Hepatocyte (in vitro differentiated cells): Measurements from ENCODE around the gene PRDX1. TPM values are rescaled to one million over a fixed set of nuclear protein-coding genes. Genes with fewer than 3 reads are reported as not detected.

Source experiments
- DNase-seq: peaks from one replicate; pipeline ENCODE4 v3.0.0-alpha.2; 2016; ENCODE audit warnings: low spot score
- H2AFZ ChIP-seq: fragments of 200-600 bp; sonication (generic); 2 replicates; pipeline ENCODE4 v1.6.0; 2016; ENCODE audit warnings: antibody characterized with exemption, mild to moderate bottlenecking
- H3K27ac ChIP-seq: fragments of 200-600 bp; sonication (generic); 2 replicates; pipeline ENCODE4 v1.5.1; 2016; ENCODE audit warnings: mild to moderate bottlenecking
- H3K27me3 ChIP-seq: fragments of 200-600 bp; sonication (generic); 2 replicates; pipeline ENCODE4 v1.6.1; 2016
- H3K36me3 ChIP-seq: fragments of 200-600 bp; sonication (generic); replicated peaks from 2 replicates; pipeline ENCODE4 v1.5.1; 2016; ENCODE audit warnings: low read depth; ENCODE audit not compliant: insufficient read depth
- H3K4me1 ChIP-seq: fragments of 200-600 bp; sonication (generic); 2 replicates; pipeline ENCODE4 v1.5.1; 2016; ENCODE audit warnings: mild to moderate bottlenecking, moderate library complexity; ENCODE audit not compliant: insufficient read depth
- H3K4me2 ChIP-seq: fragments of 200-600 bp; sonication (generic); 2 replicates; pipeline ENCODE4 v1.6.0; 2016
- H3K4me3 ChIP-seq: fragments of 200-600 bp; sonication (generic); 2 replicates; pipeline ENCODE4 v1.5.1; 2016; ENCODE audit warnings: mild to moderate bottlenecking
- H3K79me2 ChIP-seq: fragments of 200-600 bp; sonication (generic); 2 replicates; pipeline ENCODE4 v1.6.0; 2017; ENCODE audit warnings: mild to moderate bottlenecking
- H3K9me2 ChIP-seq: fragments of 200-600 bp; sonication (generic); replicated peaks from 2 replicates; pipeline ENCODE4 v1.6.0; 2017; ENCODE audit warnings: mild to moderate bottlenecking; ENCODE audit not compliant: insufficient read depth
- H3K9me3 ChIP-seq: fragments of 200-600 bp; sonication (generic); 2 replicates; pipeline ENCODE4 v1.5.1; 2016; ENCODE audit warnings: low read depth, mild to moderate bottlenecking
- H4K20me1 ChIP-seq: fragments of 200-600 bp; sonication (generic); 2 replicates; pipeline ENCODE4 v1.6.0; 2016; ENCODE audit warnings: mild to moderate bottlenecking; ENCODE audit not compliant: insufficient read depth, poor library complexity, severe bottlenecking
- EZH2 ChIP-seq: fragments of 200-600 bp; sonication (generic); IDR thresholded peaks from 2 replicates; pipeline ENCODE4 v1.6.1; 2016; ENCODE audit warnings: antibody characterized with exemption, mild to moderate bottlenecking, borderline replicate concordance
- EZH2phosphoT487 ChIP-seq: fragments of 200-600 bp; sonication (generic); IDR thresholded peaks from one replicate; pipeline ENCODE4 v1.6.1; 2018; ENCODE audit warnings: antibody characterized with exemption, mild to moderate bottlenecking, low read depth, moderate library complexity; ENCODE audit not compliant: unreplicated experiment, severe bottlenecking
- whole genome bisulfite sequencing: methylation state at CpG from one replicate; pipeline ENCODE4 v1.1.6; 2016; ENCODE audit warnings: low lambda C conversion rate; ENCODE audit errors: missing lambda C conversion rate; 5-methylcytosine and 5-hydroxymethylcytosine counted together
- polyA plus RNA-seq: library from polyadenylated mRNA; unstranded; fragments of >200 nt; fragmentation: Nextera tagmentation; extraction: Ambion mirVana; gene quantifications from 2 replicates; pipeline ENCODE4 v1.2.1, GENCODE V29; 2016
- total RNA-seq: library from RNA; depleted of rRNA; stranded (reverse); fragments of >200 nt; gene quantifications from 2 replicates; pipeline ENCODE4 v1.2.3, GENCODE V29; 2014
- TF ChIP-seq, protein P1 (sequence below): fragments of 200-600 bp; sonication (generic); IDR thresholded peaks from 2 replicates; pipeline ENCODE4 v1.5.1; 2016; ENCODE audit warnings: antibody characterized with exemption, mild to moderate bottlenecking; ENCODE audit not compliant: poor library complexity

Gene PRDX1
- total and polyA plus RNA-seq, 2 experiments from 2014 or later, result 523 to 660 TPM

DNA sequence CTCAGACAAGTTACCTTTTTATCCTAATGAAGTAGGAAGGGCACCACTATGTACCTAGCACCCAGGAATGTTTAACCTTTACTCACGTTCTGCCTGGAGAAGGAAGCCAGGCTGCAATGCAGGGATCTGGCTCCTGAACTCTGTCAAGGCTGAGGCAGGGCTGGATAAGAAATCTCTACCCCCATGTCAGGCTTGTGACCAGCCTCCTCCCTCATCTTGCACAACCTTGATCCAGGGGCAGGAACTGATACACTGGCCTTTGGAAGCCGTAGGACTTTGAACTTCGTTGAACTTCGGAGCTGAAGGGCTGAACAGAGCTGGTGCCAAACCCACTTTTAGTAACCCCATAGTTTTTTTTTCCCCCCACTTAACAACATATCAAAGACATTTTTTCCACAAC is 20.9 kb upstream of the PRDX1 start:
- TF ChIP-seq, protein P1, sequence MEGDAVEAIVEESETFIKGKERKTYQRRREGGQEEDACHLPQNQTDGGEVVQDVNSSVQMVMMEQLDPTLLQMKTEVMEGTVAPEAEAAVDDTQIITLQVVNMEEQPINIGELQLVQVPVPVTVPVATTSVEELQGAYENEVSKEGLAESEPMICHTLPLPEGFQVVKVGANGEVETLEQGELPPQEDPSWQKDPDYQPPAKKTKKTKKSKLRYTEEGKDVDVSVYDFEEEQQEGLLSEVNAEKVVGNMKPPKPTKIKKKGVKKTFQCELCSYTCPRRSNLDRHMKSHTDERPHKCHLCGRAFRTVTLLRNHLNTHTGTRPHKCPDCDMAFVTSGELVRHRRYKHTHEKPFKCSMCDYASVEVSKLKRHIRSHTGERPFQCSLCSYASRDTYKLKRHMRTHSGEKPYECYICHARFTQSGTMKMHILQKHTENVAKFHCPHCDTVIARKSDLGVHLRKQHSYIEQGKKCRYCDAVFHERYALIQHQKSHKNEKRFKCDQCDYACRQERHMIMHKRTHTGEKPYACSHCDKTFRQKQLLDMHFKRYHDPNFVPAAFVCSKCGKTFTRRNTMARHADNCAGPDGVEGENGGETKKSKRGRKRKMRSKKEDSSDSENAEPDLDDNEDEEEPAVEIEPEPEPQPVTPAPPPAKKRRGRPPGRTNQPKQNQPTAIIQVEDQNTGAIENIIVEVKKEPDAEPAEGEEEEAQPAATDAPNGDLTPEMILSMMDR, result no peak
- TF ChIP-seq EZH2phosphoT487 (no peak), EZH2 (no peak)
- Histone ChIP-seq H3K79me2 (no peaks in the 10 kb centered on the region), H2AFZ (no peak overlapping the region), H3K27me3 (no peaks in the 10 kb centered on the region), H3K9me2 (no peaks in the 10 kb centered on the region), H4K20me1 (no peaks in the 10 kb centered on the region), H3K36me3 (no peaks in the 10 kb centered on the region), H3K4me3 (no peak overlapping the region), H3K4me1 (no peaks in the 10 kb centered on the region), H3K9me3 (no peaks in the 10 kb centered on the region), H3K27ac (peak overlapping the region; percentile 50), H3K4me2 (peak overlapping the region; percentile 42)
- peak; percentile 74 for DNase-seq
- 46% methylated on average over 4 of the region's 4 CpGs for WGBS

DNA sequence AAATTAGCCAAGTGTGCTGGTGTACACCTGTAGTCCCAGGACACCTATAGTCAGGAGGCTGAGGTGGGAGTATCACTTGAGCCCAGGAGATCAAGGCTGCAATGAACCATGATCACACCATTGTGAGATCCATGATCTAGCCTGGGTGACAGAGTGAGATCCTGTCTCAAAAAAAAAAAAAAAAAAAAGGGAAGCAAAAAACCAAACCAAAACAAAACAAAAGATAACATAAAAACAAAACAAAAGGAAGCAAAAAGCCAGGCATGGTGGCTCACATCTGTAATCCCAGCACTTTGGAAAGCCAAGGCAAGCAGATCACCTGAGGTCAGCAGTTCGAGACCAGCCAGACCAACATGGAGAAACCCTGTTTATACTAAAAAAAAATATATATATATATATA is 19.5 kb upstream of the PRDX1 start:
- H3K4me1 ChIP-seq, result no peaks in the 10 kb centered on the region
- DNase-seq, result no peak
- no peak overlapping the region for H3K4me3 ChIP-seq
- no peaks in the 10 kb centered on the region for H3K36me3 ChIP-seq
- no peak overlapping the region for H3K4me2 ChIP-seq
- H2AFZ ChIP-seq, result no peak overlapping the region
- H3K79me2 ChIP-seq, result no peaks in the 10 kb centered on the region
- no peak overlapping the region for H3K27ac ChIP-seq
- H3K9me2 ChIP-seq, result no peaks in the 10 kb centered on the region
- no peaks in the 10 kb centered on the region for H4K20me1 ChIP-seq
- no peaks in the 10 kb centered on the region for H3K27me3 ChIP-seq
- TF ChIP-seq, protein P1, result no peak
- no peak for TF ChIP-seq EZH2
- 100% methylated on average over 1 of the region's 1 CpG for WGBS
- H3K9me3 ChIP-seq, result no peaks in the 10 kb centered on the region

GRCh38 chr1:45536886-45537285 is 15.2 kb upstream of the PRDX1 start:
- Histone ChIP-seq H3K9me2 (no peaks in the 10 kb centered on the region), H3K36me3 (no peaks in the 10 kb centered on the region), H3K4me2 (no peak overlapping the region), H4K20me1 (no peaks in the 10 kb centered on the region), H3K79me2 (no peaks in the 10 kb centered on the region), H2AFZ (no peak overlapping the region), H3K27ac (no peak overlapping the region), H3K4me1 (no peaks in the 10 kb centered on the region), H3K4me3 (no peak overlapping the region), H3K9me3 (no peaks in the 10 kb centered on the region), H3K27me3 (no peaks in the 10 kb centered on the region)
- DNase-seq, result no peak
- no peak for TF ChIP-seq EZH2
- TF ChIP-seq EZH2phosphoT487, result no peak
- TF ChIP-seq, protein P1, result no peak
- 47% methylated on average over 4 of the region's 4 CpGs for WGBS
